Measurements from ENCODE around the gene ALK. TPM values are rescaled to one million over a fixed set of nuclear protein-coding genes. Genes with fewer than 3 reads are reported as not detected.

ALK gene
- total RNA-seq: not detected in 2 replicates

DNA sequence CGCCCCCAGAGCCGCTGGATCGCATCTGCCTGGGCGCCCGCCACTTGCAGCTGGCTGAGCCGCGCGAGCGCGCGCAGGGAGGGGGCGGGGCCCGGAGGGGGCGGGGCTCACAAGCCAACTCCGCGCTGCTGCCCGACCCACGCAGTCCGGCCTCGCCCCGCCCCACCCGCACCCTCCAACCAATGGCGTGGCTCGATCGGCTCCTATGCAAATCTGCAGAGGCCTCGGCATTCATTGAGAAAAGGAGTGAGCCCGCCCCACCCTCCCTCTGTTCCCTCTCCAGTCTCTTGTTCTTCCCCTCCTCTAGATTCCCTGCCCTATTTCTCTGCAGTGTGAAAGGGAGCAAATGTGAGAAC is at the start of gene ALK:
Gene ALK, minus strand, starts transcription at position 27 of the 356 bp plus-strand sequence. CDS start 927 bp downstream, outside the sequence.
- intact Hi-C loops (cut with micrococcal nuclease): no loop called here

DNA sequence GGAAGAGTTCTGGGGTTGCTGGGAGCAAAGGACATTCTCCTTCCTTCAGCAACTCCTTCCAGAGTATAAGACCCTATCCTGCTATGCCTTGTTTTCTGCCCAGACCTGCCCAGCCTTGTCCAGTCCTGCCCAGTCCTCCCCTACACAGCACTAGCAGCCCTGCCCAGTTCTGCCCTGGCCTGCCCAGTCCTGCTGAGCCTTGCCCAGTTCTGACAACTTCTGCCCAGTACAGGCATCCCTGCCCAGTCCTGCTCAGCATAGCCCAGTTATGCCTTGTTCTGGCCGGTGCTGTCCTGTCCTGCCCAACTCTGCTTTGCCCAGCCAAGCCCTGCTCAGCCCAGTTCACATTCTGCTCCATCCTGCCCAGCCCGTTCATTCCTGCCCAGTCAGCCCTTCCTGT is 44.9 kb upstream of the ALK start:
- intact Hi-C loops (cut with micrococcal nuclease): no loop called here

DNA sequence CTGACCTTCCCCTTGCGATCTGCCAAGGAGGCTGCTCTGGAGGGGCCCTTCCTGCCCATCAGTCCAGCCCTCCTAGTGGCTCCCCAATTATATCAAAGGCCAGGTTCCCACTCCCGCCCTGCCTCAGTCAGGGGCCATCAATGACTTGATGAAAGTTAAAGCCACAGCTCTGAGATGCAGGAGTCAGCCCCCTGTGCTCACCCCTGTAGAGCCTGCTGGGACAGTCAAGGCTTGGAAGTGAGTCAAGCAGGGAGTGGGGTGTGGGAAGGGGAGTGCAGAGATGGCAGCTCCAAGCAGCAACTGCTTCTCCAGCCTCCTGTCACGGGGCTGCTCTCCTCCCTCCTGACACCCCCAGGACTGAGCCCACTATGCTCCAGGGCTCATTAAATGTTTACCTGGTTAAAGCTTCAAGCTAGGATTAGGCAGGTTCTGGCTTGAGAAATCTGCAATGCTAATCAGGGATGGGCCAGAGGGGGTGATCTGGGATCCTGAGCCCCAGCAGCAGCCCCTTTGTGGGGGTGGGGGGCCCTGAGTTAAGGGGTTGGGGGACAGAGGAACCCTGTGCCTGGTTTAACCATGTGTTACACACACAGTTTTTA is 42.7 kb upstream of the ALK start:
- intact Hi-C loops (cut with micrococcal nuclease): no loop called here

DNA sequence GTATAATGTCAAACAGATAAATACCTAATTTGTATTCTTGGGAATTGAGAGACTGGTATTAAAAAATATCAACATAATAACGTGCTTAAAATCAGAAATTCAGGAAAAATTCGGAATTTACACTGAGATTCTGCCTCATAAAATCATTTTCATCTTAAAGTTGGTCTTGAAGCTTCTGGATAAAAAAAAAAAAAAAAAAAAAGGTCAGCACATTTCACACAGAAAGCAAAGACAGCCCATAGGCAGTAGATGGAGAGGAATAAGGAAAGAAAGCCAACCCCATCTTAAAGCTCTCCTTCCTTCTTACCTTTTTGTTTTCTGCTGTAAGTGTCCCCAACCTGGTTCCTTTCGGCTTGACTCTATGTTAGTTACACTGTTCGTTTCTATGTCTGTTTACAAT is 41.5 kb upstream of the ALK start:
- intact Hi-C loops (cut with micrococcal nuclease): no loop called here

DNA sequence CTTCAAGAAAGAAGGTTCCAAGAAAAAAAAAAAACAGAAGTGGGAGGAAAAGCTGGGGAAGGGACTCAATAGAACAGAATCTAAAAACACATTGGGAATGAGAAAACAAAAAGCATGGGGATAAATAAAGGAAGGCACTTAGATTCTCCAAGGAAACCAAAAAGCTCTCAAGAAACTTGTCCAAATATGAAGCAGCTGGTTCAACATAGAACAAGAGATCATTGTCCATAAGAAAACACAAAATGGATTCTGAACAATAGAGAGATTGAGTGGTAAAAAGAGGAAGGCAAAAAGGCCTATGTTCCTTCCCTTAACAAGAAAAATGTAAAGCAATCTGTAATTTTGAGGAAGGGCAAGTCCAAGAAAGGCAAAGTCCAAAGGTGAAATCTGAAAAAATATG is 32.9 kb upstream of the ALK start:
- intact Hi-C loops (cut with micrococcal nuclease): no loop called here

DNA sequence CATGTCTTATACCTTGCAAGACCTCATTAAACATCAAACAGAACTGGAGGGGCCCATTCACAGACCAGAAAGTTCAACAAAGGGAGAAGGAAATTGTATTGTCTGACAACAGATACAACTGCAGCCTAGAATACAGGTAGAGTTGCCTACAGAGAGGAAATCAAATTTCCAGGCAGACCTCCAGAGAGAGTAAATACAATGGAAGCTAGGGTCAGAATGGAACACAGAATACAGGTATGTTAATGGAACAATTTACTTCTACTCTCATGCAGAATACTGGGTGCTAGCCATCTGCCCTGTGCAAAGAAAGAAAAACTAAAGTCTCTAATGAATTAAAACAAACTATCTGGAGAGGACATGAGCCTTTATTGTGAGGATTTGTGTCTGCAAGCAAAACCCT is 31.6 kb upstream of the ALK start:
- intact Hi-C loops (cut with micrococcal nuclease): no loop called here

DNA sequence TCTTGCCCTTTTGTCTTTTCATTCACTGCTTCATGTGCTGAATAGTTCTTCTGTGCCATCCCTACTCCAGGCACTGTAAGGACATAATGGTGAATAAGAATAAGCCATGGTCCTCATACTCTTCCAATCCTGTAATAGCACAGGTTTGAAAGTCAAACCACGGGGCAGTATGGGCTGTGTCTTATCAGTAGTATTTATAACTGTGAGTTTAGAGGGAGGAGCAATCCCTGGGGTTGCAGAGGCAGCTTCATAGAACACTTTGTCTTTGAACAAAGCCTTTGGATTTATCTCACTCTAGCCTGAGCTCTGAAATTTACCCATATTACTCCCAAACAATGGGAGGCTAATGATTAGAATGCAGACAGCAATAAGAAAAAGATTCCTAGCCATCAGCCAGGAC is 30.2 kb upstream of the ALK start:
- intact Hi-C loops (cut with micrococcal nuclease): no loop called here

DNA sequence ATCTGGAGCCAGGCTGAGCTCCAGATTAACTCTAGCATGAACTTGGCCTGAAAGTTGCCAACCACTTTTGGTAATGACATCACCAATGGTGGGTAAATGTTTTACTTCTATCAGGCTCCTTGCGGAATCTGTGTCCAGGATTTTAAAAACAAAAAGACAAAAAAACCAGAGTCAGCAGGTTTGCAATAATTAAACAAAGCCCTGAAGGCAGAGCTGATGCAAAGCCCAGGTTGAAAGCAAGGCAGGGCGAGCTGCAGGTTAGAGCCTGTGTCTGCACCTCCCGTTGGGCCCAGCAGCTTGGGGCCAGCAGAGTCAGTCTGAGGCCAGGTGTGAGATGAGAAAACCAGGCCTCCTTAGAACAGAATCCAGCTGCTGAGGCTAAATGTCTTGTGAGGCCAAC is 29.1 kb upstream of the ALK start:
- intact Hi-C loops (cut with micrococcal nuclease): no loop called here

DNA sequence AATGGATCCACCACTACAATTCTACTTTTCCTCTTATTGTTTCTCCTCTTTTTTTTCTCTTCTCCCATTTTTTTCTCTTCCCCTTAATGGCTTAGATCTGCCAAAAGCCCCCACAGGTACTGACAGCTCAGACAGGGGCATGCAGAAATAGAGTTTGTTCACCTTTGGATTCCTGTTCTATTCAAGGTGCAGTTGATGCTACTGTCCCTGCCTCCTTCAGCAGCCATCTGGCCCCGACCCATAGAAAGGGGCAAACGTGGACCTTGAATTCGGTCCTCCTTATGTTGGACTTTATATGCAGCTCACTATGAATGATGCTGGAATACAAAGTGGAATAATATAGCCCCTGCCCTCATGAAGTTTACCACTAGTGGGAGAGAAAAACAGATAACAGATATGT is 27.7 kb upstream of the ALK start:
- intact Hi-C loops (cut with micrococcal nuclease): no loop called here

DNA sequence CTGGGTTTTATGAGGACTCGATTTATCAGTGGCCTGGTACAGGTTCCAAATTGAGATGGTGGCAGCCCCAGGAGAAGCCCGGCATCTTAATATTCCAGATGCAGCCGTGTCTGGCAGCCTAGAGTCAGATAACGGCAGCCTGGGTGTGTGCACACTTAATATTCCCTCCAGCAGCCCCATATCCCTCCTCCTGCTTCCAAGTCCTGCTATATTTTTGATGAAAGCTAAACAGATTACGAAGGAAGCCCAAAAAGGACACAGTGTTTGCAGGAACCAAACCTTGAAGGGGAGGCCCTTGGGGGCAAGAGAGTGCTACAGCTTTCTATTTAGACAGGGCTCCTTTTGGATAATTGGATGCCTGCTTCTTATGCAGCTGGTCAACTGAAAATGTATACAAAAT is 25.1 kb upstream of the ALK start:
- intact Hi-C loops (cut with micrococcal nuclease): no loop called here

DNA sequence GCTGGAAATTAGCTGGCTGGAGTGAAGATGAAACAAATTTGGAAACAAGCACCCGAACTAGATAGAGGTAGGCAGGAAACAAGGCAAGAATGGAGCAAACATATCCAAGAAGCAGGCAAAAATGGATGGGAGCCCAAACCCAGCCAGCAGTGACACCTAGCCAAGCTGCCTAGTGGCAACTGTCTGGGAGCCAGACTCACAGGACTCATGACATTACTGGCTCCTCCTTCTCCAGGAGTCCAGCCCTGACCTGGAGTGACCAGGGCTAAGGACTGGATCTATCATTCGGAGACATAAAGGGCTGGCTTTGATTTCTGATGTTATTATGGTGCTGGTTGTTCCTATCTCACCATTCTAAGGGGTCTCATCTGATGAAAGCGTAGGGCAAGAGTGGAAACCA is 21.3 kb upstream of the ALK start:
- intact Hi-C loops (cut with micrococcal nuclease): no loop called here

DNA sequence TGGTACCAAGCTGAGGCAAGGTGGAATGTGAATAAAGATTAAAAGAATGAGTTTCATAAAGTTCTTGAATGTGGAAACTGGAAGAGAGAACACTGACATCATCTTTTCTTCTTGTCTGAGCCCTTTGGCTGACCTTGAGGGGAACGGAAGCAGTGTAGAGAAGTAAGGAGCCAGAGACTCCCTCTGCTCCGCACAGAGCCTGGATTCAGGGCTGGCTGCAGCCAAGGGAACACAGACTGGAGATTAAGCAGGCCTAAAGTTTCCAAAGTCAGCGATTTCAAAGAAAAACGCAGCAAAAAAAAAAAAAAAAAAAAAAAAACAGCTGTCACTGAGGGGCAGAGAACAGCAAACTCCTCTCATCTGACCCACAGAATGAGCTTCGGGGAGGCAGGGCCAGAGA is 19.3 kb upstream of the ALK start:
- intact Hi-C loops (cut with micrococcal nuclease): no loop called here

DNA sequence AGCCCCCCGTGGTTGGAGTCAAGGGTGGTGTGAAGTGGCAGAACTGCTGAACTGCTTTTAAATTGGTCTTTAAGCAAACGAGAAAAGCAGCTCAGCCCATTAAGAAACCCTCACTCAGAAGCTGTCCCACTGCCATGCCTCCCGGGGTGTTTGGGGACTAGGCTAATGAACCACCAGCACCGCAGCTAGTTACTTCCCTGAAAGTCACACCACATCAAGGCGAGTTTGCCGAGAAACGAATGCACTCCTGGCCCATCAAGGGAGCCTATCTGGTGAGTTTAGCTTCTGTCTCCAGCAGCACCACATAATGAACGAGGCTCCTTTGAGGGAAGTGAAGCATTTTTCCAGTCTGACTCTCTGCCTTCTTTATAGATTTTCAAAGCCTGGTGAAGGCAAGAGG is 14.6 kb upstream of the ALK start:
- intact Hi-C loops (cut with micrococcal nuclease): no loop called here

DNA sequence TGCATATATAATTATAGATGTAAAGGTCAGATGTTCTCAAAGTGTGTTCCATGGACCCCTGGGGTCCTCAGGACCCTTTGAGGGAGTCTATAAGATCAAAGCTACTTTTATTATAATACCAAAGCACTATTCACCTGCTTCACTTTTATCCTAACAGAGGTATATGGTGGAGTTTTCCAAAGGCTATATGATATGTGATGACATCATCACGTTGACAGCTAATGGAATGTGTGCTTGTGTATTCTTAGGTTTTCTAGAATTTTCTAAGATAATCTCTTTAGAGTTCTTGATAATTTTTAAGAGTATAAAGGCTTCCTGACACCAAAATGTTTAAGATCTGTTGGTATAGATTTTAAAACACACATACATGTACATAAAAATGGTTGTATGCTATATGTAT is 10.4 kb upstream of the ALK start:
- intact Hi-C loops (cut with micrococcal nuclease): no loop called here

DNA sequence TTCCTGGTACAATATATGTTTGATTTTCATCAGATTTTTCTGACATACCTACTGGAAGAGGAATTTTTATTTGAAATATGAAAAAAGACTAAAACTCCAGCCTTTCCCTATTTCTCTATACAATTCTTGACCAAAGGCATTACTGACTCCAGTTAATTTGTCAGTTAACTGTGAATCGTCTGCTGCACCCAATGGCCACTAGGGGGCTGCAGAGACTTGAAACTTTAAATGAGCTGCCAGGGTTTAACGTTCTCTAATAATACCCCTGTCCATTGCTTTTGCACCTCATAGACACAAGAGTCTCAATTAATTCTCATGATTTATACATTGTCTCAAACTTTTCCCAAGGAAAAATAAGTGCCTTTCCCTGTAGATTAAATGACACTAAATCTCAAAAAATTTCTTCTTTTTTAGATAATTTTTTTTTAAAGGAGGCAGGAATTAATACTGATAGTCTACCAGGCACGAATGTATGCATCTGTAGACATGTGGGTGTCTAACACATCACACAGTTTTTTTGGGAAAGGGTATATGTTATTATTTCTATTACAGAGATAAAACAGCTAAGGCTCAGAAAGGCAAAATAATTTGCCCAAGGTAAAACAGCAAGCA is 1.8 kb upstream of the ALK start:
- intact Hi-C loops (cut with micrococcal nuclease): loop anchor here (1.0 kb wide), 1 partner anchor 149 kb away; no protein-coding TSS in a partner anchor

DNA sequence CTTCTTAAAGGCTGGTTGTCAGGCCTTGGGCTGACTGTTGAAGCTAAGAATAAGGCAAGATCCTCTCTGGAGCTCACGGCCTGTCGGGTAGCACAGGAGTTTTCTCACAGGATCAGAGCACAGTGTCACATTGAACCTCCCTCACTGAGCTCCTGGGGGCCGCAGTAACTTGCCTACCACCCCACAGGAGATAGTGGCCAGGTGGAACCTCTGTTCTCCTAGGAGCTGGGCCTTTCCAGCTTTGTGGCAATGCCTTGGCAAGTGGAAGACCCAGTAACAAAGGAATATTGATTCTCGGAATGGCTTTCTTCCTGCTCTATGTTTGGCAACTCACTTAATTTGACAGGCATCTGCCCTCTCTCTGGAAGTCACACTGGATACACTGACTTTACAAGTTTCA is 1.2 kb upstream of the ALK start:
- intact Hi-C loops (cut with micrococcal nuclease): loop anchor here (1.0 kb wide), 1 partner anchor 150 kb away; no protein-coding TSS in a partner anchor

DNA sequence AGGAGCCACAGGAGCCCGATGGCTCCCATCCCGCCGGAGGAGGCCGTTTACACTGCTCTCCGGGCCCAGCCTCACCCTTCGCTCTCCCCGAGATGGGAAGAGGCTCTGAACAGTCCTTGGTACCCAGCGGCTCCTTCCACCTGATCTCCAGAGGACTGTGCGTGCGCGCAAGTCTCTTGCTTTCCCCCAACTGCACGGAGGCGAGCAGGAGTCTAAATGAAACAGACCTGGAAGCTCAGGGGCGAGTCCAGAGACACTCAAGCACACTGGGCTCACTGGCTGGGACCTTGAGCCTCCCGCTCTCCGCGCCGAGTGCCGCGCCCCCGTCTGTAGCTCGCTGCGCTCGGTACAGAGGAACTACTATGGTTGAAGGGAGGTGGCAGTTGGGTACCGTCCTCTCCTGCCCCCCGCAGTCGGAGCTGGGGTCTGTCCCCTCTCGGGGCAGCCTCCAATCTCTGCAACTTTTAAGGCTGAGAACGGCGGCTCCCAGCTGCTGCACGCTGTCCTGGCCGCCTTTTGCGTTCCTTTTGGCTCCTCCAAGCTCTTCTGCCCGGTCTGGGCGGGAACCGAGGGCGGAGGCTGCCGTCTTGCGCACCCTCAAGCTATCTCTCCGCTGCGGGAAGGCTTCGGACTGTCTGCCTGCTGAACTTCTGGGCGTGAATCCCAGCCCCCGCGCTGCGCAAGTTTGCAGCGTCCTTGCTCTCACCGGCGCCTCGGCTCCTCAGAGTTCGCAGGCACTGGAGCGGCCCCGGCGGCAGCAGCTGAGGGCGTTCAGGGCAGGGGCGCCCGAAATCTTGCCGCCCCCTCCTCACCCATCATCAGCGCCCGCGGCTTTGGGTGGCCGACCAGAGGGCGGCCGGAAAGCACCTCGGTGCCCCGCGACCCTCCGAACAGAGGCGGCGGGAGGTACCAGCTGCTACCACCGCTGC is 491 bp downstream of the ALK start:
- intact Hi-C loops (cut with micrococcal nuclease): no loop called here

DNA sequence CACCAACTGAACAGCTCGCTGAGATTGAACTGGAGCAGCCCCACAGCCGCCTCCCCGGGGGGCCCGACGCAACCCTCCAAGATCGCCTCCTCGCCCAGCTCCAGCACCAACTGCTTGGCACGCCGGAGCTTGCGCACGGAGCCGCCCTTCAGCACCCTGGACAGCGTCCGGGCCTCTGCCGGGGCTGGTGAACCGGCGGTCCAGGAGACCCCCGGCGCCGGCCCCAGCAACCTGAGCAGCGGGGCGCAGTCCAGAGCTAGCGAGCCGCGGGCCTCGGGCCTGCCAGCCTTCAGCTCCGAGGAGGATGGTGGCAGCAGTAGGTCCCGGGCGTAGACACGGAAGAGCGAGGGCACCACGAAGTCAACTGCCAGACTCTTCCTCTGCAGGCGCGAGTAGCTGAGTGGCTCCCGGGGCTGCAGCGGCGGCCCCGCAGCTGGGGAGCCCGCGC is 1.2 kb downstream of the ALK start:
- intact Hi-C loops (cut with micrococcal nuclease): no loop called here

DNA sequence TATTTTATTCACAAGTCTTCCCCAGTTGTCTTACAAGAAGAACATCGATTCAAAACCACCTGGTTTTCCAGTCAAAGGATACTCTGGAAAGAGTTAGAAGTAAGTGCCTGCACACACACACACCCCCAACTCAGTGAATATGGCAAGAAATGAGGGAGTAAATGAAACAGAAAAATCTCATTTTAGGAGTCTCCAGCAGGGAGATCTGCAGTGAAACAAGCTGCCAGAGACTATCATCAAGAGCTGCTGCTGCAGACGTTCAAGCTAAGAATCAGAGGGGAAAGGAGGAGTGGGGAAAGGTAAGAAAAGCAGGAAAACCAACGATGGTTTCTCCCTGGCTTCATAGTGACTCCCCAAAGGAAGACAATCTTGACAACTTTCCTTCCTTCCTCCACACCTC is 2.4 kb downstream of the ALK start:
- intact Hi-C loops (cut with micrococcal nuclease): no loop called here

DNA sequence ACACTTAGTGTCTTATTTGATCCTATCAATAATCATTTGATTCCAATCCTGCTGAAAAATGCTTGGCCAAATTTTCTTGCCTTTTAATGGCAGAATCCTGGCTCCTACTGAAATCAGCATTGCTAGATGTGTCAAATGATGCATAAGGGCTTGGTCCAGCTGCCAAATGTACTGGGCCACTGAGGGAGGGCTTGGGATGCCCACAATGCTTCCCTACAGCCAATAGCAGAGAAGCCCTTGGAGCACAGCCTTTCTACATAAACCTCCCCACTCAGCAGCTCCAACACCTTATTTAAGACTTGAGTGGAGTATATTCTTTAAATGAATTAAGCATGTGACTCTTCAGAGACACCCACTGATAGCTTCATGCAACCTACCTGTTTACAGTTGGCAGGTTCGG is 3.6 kb downstream of the ALK start:
- intact Hi-C loops (cut with micrococcal nuclease): no loop called here

DNA sequence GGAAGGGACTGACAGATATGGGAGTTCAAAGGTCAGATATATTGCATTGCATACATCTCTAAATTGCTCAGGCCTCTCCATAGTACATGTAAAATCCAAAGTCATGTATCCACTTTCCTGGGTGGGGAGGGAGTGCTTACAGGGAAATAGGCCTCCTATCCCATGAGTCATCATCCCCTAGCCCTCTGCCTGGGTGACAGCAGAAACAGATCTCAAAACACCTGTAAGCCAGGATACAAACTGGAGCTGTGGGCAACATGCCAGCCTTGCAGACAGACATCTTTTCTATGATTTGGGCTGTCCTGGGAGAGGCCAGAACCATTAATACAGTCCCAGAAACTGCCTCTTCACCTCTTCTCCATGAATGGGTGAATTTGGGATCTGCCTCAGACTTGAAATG is 4.8 kb downstream of the ALK start:
- intact Hi-C loops (cut with micrococcal nuclease): no loop called here

DNA sequence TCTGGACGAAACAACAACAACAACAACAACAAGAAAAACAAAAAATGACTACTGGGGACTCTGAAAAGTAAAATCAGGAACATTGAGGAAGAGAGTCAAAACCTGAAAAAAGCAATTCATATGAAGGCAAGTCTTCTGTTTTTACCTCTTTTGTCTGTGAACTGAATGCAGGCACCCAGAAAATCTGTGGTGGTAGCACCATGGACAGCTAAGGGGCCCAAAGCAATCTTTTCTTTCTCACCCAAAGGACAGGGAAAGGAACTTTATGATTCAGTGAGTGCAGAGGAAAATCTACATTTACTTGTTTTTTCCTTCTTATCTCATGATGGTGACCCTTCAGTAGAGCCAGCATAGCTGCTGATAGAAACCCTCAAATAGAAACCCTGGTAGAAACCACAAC is 10.4 kb downstream of the ALK start:
- intact Hi-C loops (cut with micrococcal nuclease): no loop called here
